Measurements from ENCODE around the gene LCN15.
"Not testable (repeated sequence)": the region's sequence is repeated elsewhere in the genome, so short reads cannot be mapped to it uniquely, and the experiment has no call there.

The LCN15 gene

GRCh38 chr9:136722093-136722968 is 42.0 kb downstream of the LCN15 start:
- DNase-seq (ENCODE audit: low spot score), result no peak

GRCh38 chr9:136721339-136722092 is 42.8 kb downstream of the LCN15 start:
- DNase-seq (ENCODE audit: low spot score), result no peak

GRCh38 chr9:136720898-136721338 is 43.4 kb downstream of the LCN15 start:
- no peak for DNase-seq (ENCODE audit: low spot score)

GRCh38 chr9:136720251-136720897 is 43.9 kb downstream of the LCN15 start:
- DNase-seq (ENCODE audit: low spot score), result no peak

GRCh38 chr9:136719195-136719880 is 45.0 kb downstream of the LCN15 start:
- DNase-seq (ENCODE audit: low spot score), result no peak

- DNase-seq (ENCODE audit: low spot score), result no peak
Observed at GRCh38 chr9:136718345-136719194, 45.7 kb downstream of the LCN15 start.

- DNase-seq (ENCODE audit: low spot score), result no peak
Observed at GRCh38 chr9:136717399-136717798, 46.9 kb downstream of the LCN15 start.

GRCh38 chr9:136714893-136715274 is 49.4 kb downstream of the LCN15 start:
- DNase-seq (ENCODE audit: low spot score), result no peak

GRCh38 chr9:136714096-136714892 is 50.0 kb downstream of the LCN15 start:
- no peak for DNase-seq (ENCODE audit: low spot score)

GRCh38 chr9:136713550-136713949 is 50.8 kb downstream of the LCN15 start:
- no peak for DNase-seq (ENCODE audit: low spot score)

- DNase-seq (ENCODE audit: low spot score), result no peak
Observed at GRCh38 chr9:136712690-136713544, 51.4 kb downstream of the LCN15 start.

GRCh38 chr9:136711751-136712689 is 52.3 kb downstream of the LCN15 start, which contains the start of gene DIPK1B:
Gene DIPK1B (plus strand): TSS chr9:136712572. CDS start chr9:136712666, 94 bp downstream.
- DNase-seq (ENCODE audit: low spot score), result no peak

GRCh38 chr9:136711219-136711648 is 53.1 kb downstream of the LCN15 start:
- not testable (repeated sequence) for DNase-seq (ENCODE audit: low spot score)

- no peak for DNase-seq (ENCODE audit: low spot score)
Observed at GRCh38 chr9:136710543-136710942, 53.8 kb downstream of the LCN15 start.
